ENCODE results near the gene TMEM143.

GRCh38 chr19:48290401-48290770, 73.4 kb downstream of the TMEM143 start:
- TF ChIP-seq CTCF (IDR thresholded peaks at IDR 0.05 in 8 of 11, conservative IDR thresholded peaks at IDR 0.05 in 3 of 11), result no peak
- TF ChIP-seq POLR2A (IDR thresholded peaks at IDR 0.05), result no peak
- TF ChIP-seq POLR2AphosphoS5 (IDR thresholded peaks at IDR 0.05), result no peak
